KBM-7 (cell line): ENCODE data around the gene AFAP1L2.

Experiments
- DNase-seq: peaks from one replicate; pipeline ENCODE4 v3.0.0-alpha.2; 2015
- in situ Hi-C: fragments of 300-500 bp; cut with MboI; formaldehyde crosslinking; loops from 2 replicates; pipeline ENCODE4 v1.14.3; 2020; ENCODE audit warnings: low sequenced_read_pairs, low pct_unique_long_range_greater_than_20kb, mixed read lengths

AFAP1L2 gene

DNA sequence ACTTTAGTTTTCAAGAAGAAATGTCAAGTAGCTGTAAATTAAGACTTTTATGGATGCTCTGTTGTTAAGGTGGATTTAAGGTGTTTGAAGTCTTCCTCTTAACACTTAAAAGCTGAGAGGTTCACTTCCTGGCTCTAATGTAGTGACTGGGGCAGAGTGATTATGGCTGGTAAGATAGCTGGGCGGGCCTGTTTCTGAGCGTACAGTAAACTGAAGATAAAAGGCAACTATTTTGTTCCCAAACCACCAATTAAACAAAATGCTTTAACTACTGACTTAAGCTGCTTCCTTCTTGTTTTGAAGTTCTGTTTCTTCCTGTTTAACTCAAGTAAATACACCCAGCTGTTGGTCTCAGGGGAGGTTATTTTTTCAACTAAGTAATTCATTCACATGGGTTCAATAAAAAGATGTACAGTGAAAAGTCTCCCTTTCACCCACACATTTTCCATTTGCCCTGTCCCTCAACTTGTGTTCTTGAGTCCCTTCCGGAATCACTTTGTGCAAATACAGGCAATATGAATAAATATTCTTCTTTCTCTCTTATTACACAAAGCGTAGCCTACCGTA, 145.9 kb downstream of the AFAP1L2 start:
- no peak for DNase-seq
- in situ Hi-C loops: no loop called here

- in situ Hi-C loops: no loop called here
- DNase-seq: no peak
Observed at GRCh38 chr10:114257498-114257897, 146.8 kb downstream of the AFAP1L2 start.

DNA sequence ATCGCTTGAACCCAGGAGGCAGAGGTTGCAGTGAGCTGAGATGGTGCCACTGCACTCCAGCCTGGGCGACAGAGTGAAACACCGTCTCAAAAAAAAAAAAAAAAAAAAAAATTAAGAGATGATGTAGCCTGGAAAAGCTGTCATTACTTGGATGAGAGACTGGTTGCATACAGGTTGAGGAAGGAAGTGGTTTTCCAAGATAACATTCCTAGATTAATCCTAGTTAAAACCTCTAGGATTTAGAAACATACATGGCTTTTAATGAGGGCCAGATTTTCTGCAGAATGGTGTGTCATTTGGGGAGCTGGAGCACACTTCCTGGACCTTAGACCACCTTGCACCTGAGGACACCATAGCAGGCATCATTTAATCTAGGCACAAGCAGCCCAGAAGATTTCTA, 147.5 kb downstream of the AFAP1L2 start:
- DNase-seq: no peak
- in situ Hi-C loops: no loop called here

- in situ Hi-C loops: no loop called here
- DNase-seq: no peak
Observed at GRCh38 chr10:114256008-114256765, 148.1 kb downstream of the AFAP1L2 start.

GRCh38 chr10:114255227-114255626, 149.1 kb downstream of the AFAP1L2 start:
- no peak for DNase-seq
- in situ Hi-C loops: no loop called here

DNA sequence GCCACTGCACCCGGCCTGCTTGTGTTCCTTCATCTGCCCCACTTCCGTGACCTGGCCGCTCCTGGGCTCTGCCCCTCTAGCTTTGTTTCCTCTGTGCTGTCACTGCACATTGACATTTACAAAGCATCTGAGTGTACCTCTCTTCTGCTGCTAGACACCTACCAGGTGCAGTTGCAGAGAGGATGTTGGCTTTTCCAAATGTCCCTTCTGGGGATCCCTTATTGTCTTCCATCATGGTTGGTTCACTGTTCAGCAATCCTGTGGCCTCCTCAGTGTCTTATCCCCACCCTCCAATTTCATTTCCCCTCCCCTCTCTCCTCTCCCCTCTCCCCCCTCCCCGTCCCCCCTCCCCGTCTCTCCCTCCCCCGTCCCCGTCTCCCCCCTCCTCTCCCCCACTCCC, 151.4 kb downstream of the AFAP1L2 start:
- in situ Hi-C loops: no loop called here
- no peak for DNase-seq

GRCh38 chr10:114252092-114252491, 152.2 kb downstream of the AFAP1L2 start:
- in situ Hi-C loops: no loop called here

GRCh38 chr10:114250716-114251115, 153.6 kb downstream of the AFAP1L2 start:
- in situ Hi-C loops: no loop called here
- DNase-seq: no peak

More at GRCh38 chr10:114252092-114252491, 152.2 kb downstream of the AFAP1L2 start:
- DNase-seq: no peak

- in situ Hi-C loops: no loop called here
- DNase-seq: no peak
Observed at GRCh38 chr10:114250236-114250635, 154.1 kb downstream of the AFAP1L2 start.

DNA sequence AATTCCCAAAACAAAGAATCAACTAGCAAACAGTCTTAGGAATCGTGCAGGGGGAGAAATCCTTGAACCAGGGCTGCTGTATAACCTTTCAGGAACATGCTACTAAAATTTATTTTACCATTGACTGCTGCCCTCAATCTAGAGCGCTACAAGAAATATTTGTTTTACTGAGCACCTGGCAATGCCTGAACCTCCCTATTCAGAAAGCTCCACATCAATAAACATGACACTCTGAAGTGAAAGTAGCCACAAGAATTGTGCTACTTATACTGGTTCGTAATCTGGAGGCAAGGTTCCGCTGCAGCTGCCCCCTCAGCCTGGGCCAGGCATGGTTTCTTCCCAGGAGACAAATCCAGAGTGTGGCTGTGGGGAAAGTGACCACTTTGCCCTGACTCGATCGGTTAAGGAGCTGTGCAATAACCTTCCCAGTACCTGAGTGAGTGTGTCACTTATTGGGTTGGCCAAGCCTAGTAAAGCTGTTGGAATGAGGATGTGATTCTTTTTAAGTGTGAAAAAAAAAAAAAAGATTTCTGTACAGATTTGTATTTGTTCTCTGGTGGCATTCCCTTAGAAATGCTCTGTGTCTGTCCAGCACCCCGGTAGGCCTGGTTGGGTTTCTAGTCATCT, 157.5 kb downstream of the AFAP1L2 start:
- DNase-seq: no peak
- in situ Hi-C loops: no loop called here

DNA sequence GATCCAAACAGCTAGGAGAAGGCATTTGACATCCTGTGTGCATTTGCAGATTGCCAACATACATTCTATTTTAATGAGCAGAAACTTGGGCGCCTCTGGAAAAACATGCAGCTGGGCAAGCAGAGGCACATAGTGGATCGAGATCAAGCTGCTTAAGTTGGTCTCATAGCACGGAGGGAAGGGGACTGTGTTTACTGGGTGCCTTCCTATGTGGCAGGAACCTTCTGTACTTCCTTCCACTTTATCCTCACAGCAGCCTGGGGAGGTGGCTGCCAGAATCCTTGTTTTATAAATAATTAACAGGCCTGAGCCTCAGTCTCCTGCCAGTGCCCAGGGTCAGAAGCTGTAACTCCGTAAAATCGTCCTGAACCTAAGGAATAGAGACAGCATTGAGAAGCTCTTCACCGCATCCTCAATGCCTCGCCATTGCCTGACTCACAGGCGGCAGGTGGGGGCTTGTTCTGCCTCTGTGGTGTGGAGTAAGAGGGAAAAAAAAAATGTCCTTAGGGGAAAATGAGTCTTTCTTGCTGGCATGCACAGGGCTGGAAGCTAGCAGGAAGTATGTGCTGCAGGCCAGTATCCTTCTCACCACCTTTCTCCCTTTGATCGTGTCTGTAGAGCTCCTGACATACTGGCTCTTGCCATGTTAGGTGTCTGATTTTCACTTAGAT, 159.0 kb downstream of the AFAP1L2 start:
- DNase-seq: no peak
- in situ Hi-C loops: no loop called here
